SK-N-SH treated with all-trans-retinoic acid at 6 μM for 48 hours (cell line): ENCODE data around the gene ATP8B2.
"Not testable (repeated sequence)": the region's sequence is repeated elsewhere in the genome, so short reads cannot be mapped to it uniquely, and the experiment has no call there.

Source experiments
- ATAC-seq: fragments of 200-7000 bp; cut with Tn5 transposase; 3 replicates; pipeline ENCODE4 v1.9.1; 2020; ENCODE audit warnings: mild to moderate bottlenecking, moderate library complexity
- ARNTL ChIP-seq: fragments of 450-650 bp; formaldehyde crosslinking; IDR thresholded peaks from 2 replicates; pipeline ENCODE4 v1.5.0; 2020; ENCODE audit warnings: low read depth, mild to moderate bottlenecking, moderate library complexity, borderline replicate concordance
- BACH2 ChIP-seq: fragments of 250-450 bp; sonication (Bioruptor Pico); IDR thresholded peaks from 2 replicates; pipeline ENCODE4 v1.9.0; 2021; ENCODE audit warnings: mild to moderate bottlenecking, borderline replicate concordance
- CSDC2 ChIP-seq: fragments of 250-450 bp; sonication (Bioruptor Pico); IDR thresholded peaks from 2 replicates; pipeline ENCODE4 v1.5.0; 2020; ENCODE audit warnings: mild to moderate bottlenecking, moderate library complexity
- ESRRG ChIP-seq: fragments of 250-450 bp; sonication (Bioruptor Pico); IDR thresholded peaks from 2 replicates; pipeline ENCODE4 v1.6.1; 2021; ENCODE audit warnings: mild to moderate bottlenecking
- GLIS3 ChIP-seq: fragments of 250-450 bp; sonication (Bioruptor Pico); IDR thresholded peaks from 2 replicates; pipeline ENCODE4 v1.5.0; 2020; ENCODE audit warnings: mild to moderate bottlenecking, moderate library complexity
- OSR1 ChIP-seq: fragments of 250-450 bp; sonication (Bioruptor Pico); IDR thresholded peaks from 2 replicates; pipeline ENCODE4 v1.8.0; 2022; ENCODE audit warnings: moderate library complexity, mild to moderate bottlenecking, inconsistent platforms
- PPARA ChIP-seq: fragments of 250-450 bp; sonication (Bioruptor Pico); IDR thresholded peaks from 2 replicates; pipeline ENCODE4 v1.5.0; 2020; ENCODE audit warnings: mild to moderate bottlenecking, borderline replicate concordance
- RARB ChIP-seq: fragments of 250-450 bp; sonication (Bioruptor Pico); IDR thresholded peaks from 2 replicates; pipeline ENCODE4 v1.8.0; 2021; ENCODE audit warnings: mild to moderate bottlenecking, moderate library complexity
- SNAI2 ChIP-seq: fragments of 250-450 bp; sonication (Bioruptor Pico); IDR thresholded peaks from 2 replicates; pipeline ENCODE4 v1.5.0; 2020; ENCODE audit warnings: mild to moderate bottlenecking, moderate library complexity
- TOX ChIP-seq: fragments of 250-450 bp; sonication (Bioruptor Pico); IDR thresholded peaks from 2 replicates; pipeline ENCODE4 v1.8.0; 2021; ENCODE audit warnings: mild to moderate bottlenecking, moderate library complexity, borderline replicate concordance
- ZC3H10 ChIP-seq: fragments of 250-450 bp; sonication (Bioruptor Pico); IDR thresholded peaks from 2 replicates; pipeline ENCODE4 v1.5.1; 2021; ENCODE audit warnings: mild to moderate bottlenecking, moderate library complexity
- ZFP3 ChIP-seq: fragments of 250-450 bp; sonication (Bioruptor Pico); IDR thresholded peaks from 2 replicates; pipeline ENCODE4 v1.5.0; 2020; ENCODE audit warnings: mild to moderate bottlenecking, moderate library complexity
- ZFP30 ChIP-seq: fragments of 450-650 bp; formaldehyde crosslinking; IDR thresholded peaks from 2 replicates; pipeline ENCODE4 v1.5.0; 2022; ENCODE audit warnings: mild to moderate bottlenecking, moderate library complexity
- ZNF565 ChIP-seq: fragments of 450-650 bp; formaldehyde crosslinking; conservative IDR thresholded peaks from 2 replicates; pipeline ENCODE4 v1.5.0; 2020; ENCODE audit warnings: low read depth, mild to moderate bottlenecking, moderate library complexity
- ZNF70 ChIP-seq: fragments of 450-650 bp; formaldehyde crosslinking; IDR thresholded peaks from 2 replicates; pipeline ENCODE4 v1.5.0; 2020; ENCODE audit warnings: mild to moderate bottlenecking, moderate library complexity
- ZNF8 ChIP-seq: fragments of 450-650 bp; formaldehyde crosslinking; IDR thresholded peaks from 2 replicates; pipeline ENCODE4 v1.5.0; 2020; ENCODE audit warnings: mild to moderate bottlenecking, moderate library complexity
- TF ChIP-seq, protein P1 (sequence below): fragments of 250-450 bp; sonication (Bioruptor Pico); IDR thresholded peaks from 2 replicates; pipeline ENCODE4 v1.8.0; 2020; ENCODE audit warnings: mild to moderate bottlenecking, moderate library complexity, borderline replicate concordance
- TF ChIP-seq, protein P2 (sequence below): fragments of 250-450 bp; sonication (Bioruptor Pico); IDR thresholded peaks from 2 replicates; pipeline ENCODE4 v1.5.0; 2020; ENCODE audit warnings: mild to moderate bottlenecking, moderate library complexity
- TF ChIP-seq, protein P3 (sequence below): fragments of 250-450 bp; sonication (Bioruptor Pico); IDR thresholded peaks from 2 replicates; pipeline ENCODE4 v1.8.0; 2021; ENCODE audit warnings: low read depth, mild to moderate bottlenecking, moderate library complexity, borderline replicate concordance
- TF ChIP-seq, protein P4 (sequence below): fragments of 250-450 bp; sonication (Bioruptor Pico); IDR thresholded peaks from 2 replicates; pipeline ENCODE4 v1.5.1; 2020; ENCODE audit warnings: low read depth, mild to moderate bottlenecking, moderate library complexity
- TF ChIP-seq, protein P5 (sequence below): fragments of 250-450 bp; sonication (Bioruptor Pico); IDR thresholded peaks from 2 replicates; pipeline ENCODE4 v1.5.1; 2021; ENCODE audit warnings: mild to moderate bottlenecking, moderate library complexity

Gene ATP8B2, protein sequence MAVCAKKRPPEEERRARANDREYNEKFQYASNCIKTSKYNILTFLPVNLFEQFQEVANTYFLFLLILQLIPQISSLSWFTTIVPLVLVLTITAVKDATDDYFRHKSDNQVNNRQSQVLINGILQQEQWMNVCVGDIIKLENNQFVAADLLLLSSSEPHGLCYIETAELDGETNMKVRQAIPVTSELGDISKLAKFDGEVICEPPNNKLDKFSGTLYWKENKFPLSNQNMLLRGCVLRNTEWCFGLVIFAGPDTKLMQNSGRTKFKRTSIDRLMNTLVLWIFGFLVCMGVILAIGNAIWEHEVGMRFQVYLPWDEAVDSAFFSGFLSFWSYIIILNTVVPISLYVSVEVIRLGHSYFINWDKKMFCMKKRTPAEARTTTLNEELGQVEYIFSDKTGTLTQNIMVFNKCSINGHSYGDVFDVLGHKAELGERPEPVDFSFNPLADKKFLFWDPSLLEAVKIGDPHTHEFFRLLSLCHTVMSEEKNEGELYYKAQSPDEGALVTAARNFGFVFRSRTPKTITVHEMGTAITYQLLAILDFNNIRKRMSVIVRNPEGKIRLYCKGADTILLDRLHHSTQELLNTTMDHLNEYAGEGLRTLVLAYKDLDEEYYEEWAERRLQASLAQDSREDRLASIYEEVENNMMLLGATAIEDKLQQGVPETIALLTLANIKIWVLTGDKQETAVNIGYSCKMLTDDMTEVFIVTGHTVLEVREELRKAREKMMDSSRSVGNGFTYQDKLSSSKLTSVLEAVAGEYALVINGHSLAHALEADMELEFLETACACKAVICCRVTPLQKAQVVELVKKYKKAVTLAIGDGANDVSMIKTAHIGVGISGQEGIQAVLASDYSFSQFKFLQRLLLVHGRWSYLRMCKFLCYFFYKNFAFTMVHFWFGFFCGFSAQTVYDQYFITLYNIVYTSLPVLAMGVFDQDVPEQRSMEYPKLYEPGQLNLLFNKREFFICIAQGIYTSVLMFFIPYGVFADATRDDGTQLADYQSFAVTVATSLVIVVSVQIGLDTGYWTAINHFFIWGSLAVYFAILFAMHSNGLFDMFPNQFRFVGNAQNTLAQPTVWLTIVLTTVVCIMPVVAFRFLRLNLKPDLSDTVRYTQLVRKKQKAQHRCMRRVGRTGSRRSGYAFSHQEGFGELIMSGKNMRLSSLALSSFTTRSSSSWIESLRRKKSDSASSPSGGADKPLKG

DNA sequence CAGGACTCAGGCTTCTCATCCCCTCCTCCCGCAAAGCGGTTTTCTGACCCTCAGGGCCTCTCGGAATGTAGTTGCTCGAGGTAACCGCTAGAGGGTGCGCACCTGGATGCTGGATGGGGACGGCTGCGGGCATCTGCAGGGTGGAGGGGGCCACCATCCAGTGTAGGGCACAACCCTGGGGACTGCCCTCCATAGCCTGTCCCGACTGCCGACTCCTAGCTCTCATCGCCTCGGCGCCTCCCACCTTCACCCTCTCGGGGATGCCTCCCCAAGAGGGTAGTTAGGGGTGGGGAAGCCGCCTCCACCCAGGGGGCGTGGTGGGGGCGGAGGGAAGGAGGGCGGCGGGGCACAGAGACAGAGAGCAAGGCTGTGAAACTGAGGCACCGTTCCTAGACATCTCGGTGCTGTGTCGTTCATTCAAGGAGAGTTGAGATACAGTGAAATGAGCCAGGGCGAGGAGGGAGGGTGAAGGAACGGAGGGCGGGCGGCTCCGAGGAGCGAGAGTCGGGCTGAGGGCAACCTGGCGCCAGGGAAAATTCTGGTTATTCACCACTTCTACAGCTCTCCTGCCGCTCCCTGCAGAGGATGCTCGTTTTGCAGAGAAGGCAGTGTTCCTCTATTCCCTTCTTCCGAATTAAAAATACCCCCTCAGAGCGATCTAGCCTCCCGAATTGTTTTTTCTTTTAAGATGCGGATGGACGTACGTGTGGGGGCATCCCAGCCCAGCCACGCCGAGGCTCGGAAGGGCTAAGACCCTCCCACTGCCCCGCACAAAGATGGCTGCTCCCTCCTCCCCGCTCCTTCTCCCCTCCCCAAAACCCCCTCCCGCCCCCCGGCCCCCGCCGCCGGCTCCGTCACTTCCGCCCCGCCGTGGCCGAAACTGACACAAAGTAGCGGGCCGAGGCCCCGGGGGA, at the start of gene ATP8B2:
Gene ATP8B2 (plus strand): TSS at position 857 of the 914 bp plus-strand sequence. CDS start 2,617 bp downstream, outside the sequence.
- TF ChIP-seq GLIS3 = no peak
- TF ChIP-seq, protein P1, sequence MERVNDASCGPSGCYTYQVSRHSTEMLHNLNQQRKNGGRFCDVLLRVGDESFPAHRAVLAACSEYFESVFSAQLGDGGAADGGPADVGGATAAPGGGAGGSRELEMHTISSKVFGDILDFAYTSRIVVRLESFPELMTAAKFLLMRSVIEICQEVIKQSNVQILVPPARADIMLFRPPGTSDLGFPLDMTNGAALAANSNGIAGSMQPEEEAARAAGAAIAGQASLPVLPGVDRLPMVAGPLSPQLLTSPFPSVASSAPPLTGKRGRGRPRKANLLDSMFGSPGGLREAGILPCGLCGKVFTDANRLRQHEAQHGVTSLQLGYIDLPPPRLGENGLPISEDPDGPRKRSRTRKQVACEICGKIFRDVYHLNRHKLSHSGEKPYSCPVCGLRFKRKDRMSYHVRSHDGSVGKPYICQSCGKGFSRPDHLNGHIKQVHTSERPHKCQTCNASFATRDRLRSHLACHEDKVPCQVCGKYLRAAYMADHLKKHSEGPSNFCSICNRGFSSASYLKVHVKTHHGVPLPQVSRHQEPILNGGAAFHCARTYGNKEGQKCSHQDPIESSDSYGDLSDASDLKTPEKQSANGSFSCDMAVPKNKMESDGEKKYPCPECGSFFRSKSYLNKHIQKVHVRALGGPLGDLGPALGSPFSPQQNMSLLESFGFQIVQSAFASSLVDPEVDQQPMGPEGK (CRISPR knock-in tag) = peak; percentile 79; the same call in 1 of the 2 replicates
- peak; percentile 65 for ATAC-seq

DNA sequence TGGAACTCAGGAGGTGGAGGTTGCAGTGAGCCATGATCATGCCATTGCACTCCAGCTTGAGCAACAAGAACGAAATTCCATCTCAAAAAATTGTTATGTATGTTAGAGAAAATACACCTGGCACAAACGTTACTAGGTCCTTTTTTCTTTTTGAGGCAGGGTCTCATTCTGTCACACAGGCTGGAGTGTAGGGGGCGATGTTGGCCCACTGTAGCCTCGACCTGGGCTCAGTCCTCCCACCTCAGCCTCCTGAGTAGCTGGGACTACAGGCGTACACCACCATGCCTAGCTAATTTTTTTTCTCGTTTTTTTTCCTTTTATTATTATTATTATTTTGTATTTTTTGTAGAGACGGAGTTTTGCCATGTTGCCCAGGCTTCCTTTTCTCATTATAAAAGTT, 48.5 kb upstream of the ATP8B2 start:
- TF ChIP-seq RARB (CRISPR knock-in tag) (no peak), ZNF8 (CRISPR knock-in tag) (no peak)
- TF ChIP-seq, protein P2, sequence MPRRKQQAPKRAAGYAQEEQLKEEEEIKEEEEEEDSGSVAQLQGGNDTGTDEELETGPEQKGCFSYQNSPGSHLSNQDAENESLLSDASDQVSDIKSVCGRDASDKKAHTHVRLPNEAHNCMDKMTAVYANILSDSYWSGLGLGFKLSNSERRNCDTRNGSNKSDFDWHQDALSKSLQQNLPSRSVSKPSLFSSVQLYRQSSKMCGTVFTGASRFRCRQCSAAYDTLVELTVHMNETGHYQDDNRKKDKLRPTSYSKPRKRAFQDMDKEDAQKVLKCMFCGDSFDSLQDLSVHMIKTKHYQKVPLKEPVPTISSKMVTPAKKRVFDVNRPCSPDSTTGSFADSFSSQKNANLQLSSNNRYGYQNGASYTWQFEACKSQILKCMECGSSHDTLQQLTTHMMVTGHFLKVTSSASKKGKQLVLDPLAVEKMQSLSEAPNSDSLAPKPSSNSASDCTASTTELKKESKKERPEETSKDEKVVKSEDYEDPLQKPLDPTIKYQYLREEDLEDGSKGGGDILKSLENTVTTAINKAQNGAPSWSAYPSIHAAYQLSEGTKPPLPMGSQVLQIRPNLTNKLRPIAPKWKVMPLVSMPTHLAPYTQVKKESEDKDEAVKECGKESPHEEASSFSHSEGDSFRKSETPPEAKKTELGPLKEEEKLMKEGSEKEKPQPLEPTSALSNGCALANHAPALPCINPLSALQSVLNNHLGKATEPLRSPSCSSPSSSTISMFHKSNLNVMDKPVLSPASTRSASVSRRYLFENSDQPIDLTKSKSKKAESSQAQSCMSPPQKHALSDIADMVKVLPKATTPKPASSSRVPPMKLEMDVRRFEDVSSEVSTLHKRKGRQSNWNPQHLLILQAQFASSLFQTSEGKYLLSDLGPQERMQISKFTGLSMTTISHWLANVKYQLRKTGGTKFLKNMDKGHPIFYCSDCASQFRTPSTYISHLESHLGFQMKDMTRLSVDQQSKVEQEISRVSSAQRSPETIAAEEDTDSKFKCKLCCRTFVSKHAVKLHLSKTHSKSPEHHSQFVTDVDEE (CRISPR knock-in tag) = no peak
- ATAC-seq = no peak

DNA sequence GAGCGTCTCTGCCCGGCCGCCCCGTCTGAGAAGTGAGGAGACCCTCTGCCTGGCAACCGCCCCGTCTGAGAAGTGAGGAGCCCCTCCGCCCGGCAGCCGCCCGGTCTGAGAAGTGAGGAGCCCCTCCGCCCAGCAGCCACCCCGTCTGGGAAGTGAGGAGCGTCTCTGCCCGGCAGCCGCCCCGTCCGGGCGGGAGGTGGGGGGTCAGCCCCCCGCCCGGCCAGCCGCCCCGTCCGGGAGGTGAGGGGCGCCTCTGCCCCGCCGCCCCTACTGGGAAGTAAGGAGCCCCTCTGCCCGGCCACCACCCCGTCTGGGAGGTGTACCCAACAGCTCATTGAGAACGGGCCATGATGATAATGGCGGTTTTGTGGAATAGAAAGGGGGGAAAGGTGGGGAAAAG, 37.7 kb upstream of the ATP8B2 start:
- ATAC-seq = not testable (repeated sequence)

DNA sequence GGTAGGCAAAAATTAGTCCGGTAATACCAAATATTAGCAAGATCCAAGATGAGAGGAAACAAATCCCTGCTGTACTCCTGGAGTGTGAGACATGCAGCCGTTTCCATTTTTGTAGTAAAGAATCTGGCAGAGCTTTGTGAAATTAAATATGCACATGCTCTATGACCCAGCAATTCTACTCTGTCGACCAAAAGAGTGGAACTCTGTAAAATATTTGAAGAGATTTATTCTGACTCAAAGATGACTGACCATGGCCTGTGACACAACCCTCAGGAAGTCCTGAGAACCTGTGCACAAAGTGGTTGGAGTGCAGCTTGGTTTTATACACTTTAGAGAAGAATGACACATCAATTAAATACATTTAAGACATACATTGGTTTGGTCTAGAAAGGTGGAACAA, 36.7 kb upstream of the ATP8B2 start:
- ATAC-seq = no peak
- TF ChIP-seq ZFP3 (CRISPR knock-in tag) (no peak), BACH2 (CRISPR knock-in tag) (no peak), ARNTL (CRISPR knock-in tag) (no peak), ZNF70 (CRISPR knock-in tag) (no peak), CSDC2 (CRISPR knock-in tag) (no peak), ESRRG (CRISPR knock-in tag) (no peak), TOX (CRISPR knock-in tag) (no peak), ZFP30 (CRISPR knock-in tag) (no peak), ZNF565 (CRISPR knock-in tag) (no peak), SNAI2 (CRISPR knock-in tag) (no peak), OSR1 (no peak), RARB (CRISPR knock-in tag) (no peak), ZNF8 (CRISPR knock-in tag) (no peak), ZC3H10 (no peak), PPARA (CRISPR knock-in tag) (no peak)
- TF ChIP-seq, protein P3, sequence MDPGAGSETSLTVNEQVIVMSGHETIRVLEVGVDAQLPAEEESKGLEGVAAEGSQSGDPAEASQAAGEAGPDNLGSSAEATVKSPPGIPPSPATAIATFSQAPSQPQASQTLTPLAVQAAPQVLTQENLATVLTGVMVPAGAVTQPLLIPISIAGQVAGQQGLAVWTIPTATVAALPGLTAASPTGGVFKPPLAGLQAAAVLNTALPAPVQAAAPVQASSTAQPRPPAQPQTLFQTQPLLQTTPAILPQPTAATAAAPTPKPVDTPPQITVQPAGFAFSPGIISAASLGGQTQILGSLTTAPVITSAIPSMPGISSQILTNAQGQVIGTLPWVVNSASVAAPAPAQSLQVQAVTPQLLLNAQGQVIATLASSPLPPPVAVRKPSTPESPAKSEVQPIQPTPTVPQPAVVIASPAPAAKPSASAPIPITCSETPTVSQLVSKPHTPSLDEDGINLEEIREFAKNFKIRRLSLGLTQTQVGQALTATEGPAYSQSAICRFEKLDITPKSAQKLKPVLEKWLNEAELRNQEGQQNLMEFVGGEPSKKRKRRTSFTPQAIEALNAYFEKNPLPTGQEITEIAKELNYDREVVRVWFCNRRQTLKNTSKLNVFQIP (CRISPR knock-in tag) = no peak
- TF ChIP-seq, protein P4, sequence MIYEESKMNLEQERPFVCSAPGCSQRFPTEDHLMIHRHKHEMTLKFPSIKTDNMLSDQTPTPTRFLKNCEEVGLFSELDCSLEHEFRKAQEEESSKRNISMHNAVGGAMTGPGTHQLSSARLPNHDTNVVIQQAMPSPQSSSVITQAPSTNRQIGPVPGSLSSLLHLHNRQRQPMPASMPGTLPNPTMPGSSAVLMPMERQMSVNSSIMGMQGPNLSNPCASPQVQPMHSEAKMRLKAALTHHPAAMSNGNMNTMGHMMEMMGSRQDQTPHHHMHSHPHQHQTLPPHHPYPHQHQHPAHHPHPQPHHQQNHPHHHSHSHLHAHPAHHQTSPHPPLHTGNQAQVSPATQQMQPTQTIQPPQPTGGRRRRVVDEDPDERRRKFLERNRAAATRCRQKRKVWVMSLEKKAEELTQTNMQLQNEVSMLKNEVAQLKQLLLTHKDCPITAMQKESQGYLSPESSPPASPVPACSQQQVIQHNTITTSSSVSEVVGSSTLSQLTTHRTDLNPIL (CRISPR knock-in tag) = no peak
- TF ChIP-seq, protein P5, sequence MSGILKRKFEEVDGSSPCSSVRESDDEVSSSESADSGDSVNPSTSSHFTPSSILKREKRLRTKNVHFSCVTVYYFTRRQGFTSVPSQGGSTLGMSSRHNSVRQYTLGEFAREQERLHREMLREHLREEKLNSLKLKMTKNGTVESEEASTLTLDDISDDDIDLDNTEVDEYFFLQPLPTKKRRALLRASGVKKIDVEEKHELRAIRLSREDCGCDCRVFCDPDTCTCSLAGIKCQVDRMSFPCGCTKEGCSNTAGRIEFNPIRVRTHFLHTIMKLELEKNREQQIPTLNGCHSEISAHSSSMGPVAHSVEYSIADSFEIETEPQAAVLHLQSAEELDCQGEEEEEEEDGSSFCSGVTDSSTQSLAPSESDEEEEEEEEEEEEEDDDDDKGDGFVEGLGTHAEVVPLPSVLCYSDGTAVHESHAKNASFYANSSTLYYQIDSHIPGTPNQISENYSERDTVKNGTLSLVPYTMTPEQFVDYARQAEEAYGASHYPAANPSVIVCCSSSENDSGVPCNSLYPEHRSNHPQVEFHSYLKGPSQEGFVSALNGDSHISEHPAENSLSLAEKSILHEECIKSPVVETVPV = no peak
